ENCODE data around the gene NSMF.

Gene NSMF

GRCh38 chr9:137446851-137447471 lies 12.2 kb downstream of the NSMF start:
- H3K4me3 ChIP-seq (ENCODE audit: low read depth, low read length) = no peak overlapping the region
- TF ChIP-seq CTCF (IDR thresholded peaks at IDR 0.05; ENCODE audit: insufficient read depth, low read depth, low read length, missing control alignments) = no peak
- DNase-seq (ENCODE audit: low read depth) = no peak

- TF ChIP-seq CTCF (IDR thresholded peaks at IDR 0.05; ENCODE audit: insufficient read depth, low read depth, low read length, missing control alignments) = no peak
- no peak for DNase-seq (ENCODE audit: low read depth)
- H3K4me3 ChIP-seq (ENCODE audit: low read depth, low read length) = no peak overlapping the region
Observed at GRCh38 chr9:137445930-137446431, 13.2 kb downstream of the NSMF start.

- peak; percentile 84 for TF ChIP-seq CTCF (IDR thresholded peaks at IDR 0.05; ENCODE audit: insufficient read depth, low read depth, low read length, missing control alignments)
- no peak overlapping the region for H3K4me3 ChIP-seq (ENCODE audit: low read depth, low read length)
- peak; percentile 83 for DNase-seq (ENCODE audit: low read depth)
Observed at GRCh38 chr9:137445275-137445807, 13.8 kb downstream of the NSMF start.

GRCh38 chr9:137444106-137444790 lies 14.9 kb downstream of the NSMF start:
- DNase-seq (ENCODE audit: low read depth) = no peak
- TF ChIP-seq CTCF (IDR thresholded peaks at IDR 0.05; ENCODE audit: insufficient read depth, low read depth, low read length, missing control alignments) = no peak
- H3K4me3 ChIP-seq (ENCODE audit: low read depth, low read length) = no peak overlapping the region

GRCh38 chr9:137441935-137442321 lies 17.2 kb downstream of the NSMF start:
- TF ChIP-seq CTCF (IDR thresholded peaks at IDR 0.05; ENCODE audit: insufficient read depth, low read depth, low read length, missing control alignments) = no peak
- no peak for DNase-seq (ENCODE audit: low read depth)
- H3K4me3 ChIP-seq (ENCODE audit: low read depth, low read length) = no peak overlapping the region

GRCh38 chr9:137441289-137441934 lies 17.7 kb downstream of the NSMF start, which contains the start of gene ENTPD8:
TSS of gene ENTPD8 (minus strand) at chr9:137441357. CDS start at chr9:137438285, 3,072 bp downstream.
- no peak for TF ChIP-seq CTCF (IDR thresholded peaks at IDR 0.05; ENCODE audit: insufficient read depth, low read depth, low read length, missing control alignments)
- no peak for DNase-seq (ENCODE audit: low read depth)
- no peak within 1 kb of the TSS for H3K4me3 ChIP-seq (ENCODE audit: low read depth, low read length)
